Stimulated activated CD8-positive, alpha-beta memory T cell treated with anti-CD3 and anti-CD28 coated beads, Interleukin-7, amount 100 ng/mL, for 24 hours (primary cell): Measurements from ENCODE around the gene NANOGP8.
"Not testable (repeated sequence)": the region's sequence is repeated elsewhere in the genome, so short reads cannot be mapped to it uniquely, and the experiment has no call there.

ENCODE experiments used
- DNase-seq: peaks from one replicate; pipeline ENCODE4 v3.0.0-alpha.2; 2020; ENCODE audit warnings: low read depth

The NANOGP8 gene

DNA sequence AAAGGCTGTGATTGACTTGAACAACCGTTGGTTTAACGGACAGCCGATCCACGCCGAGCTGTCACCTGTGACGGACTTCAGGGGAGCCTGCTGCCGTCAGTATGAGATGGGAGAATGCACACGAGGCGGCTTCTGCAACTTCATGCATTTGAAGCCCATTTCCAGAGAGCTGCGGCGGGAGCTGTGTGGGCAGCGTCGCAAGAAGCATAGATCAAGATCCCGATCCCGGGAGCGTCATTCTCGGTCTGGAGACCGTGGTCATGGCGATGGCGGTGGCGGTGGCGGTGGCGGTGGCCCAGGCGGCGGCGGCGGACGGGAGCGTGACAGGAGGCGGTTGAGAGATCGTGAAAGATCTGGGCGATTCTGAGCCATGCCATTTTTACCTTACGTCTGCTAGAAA, 7.8 kb upstream of the NANOGP8 start:
- DNase-seq: no peak

DNA sequence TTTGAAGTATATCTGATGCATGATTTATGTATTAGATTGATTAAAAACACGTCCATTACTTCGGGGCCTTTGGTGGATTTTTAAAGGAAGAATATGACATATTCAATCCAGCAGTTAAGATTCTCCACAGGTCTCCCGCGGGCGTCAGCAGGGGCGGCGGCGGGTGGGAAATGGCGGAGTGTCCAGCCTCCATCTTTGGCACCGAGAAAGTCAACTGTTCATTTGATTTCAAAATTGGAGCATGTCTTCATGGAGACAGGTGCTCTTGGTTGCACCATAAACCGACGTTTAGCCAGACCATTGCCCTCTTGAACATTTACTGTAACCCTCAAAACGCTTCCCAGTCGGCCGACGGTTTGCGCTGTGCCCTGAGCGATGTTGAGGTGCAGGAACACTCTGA, 7.2 kb upstream of the NANOGP8 start:
- DNase-seq: no peak

DNA sequence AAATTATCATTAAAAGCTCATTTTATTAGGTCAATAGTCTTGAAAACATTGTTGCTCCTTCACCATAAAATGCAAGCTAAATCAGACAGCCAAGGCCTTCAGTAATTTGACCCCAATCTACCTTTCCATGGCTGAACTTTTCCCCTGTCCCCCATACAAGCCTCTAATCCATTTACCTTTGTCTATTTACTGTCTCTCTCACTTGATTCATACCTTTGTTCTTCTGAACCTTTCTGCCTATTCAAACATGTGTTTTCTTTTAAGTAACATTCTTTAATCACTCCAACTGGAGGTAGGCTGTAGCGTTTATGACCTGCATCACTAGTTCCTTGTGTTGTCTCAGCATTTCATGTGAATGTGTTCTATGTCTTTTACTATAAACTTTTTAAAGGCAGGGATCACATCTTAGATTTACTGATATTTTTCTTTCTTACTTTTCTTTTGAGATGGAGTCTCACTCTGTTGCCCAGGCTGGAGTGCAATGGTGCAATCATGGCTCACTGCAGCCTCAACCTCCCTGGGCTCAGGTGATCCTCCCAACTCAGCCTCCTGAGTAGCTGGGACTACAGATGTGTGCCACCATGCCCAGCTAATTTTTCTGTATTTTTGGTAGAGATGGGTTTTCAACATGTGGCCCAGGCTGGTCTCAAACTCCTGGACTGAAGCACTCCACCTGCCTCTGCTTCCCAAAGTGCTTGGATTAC, 5.2 kb upstream of the NANOGP8 start:
- no peak for DNase-seq

DNA sequence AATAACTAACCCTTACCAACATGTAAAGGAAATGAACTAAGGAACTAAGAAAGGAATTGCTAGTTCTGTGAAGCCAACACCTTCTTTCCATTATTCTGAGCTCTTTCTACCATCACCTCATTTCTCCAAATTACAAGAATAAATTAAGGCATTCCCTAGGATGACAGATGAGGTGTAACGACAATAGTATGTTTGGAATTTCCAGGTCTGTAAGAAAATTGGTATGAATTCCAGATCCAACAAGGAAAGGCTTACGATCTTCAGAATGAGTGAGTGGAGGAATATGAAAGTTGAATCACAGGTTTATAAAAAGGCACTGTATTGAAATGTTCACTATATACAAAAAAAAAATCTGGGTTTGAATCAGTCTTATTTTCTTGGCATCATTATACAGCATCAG, 4.5 kb upstream of the NANOGP8 start:
- no peak for DNase-seq

DNA sequence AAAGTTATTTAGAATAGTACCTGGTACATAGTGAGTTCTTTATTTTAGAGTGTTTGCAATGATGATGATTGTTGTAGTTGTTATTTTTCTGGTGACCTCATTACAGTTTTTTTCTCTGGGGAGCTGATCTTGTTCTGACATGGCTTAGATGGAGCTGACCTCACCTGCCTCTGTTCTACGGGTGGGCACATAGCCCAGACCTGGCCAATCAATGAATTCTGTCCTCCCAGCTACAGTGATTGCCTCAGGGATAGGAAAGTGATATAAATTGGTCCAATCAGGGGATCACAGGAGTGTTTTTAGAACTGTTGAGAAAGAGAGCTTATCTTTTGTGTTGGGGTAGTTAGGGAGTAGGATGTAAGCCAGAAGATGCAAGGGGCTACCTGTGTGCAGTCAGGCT, 3.2 kb upstream of the NANOGP8 start:
- DNase-seq: no peak

DNA sequence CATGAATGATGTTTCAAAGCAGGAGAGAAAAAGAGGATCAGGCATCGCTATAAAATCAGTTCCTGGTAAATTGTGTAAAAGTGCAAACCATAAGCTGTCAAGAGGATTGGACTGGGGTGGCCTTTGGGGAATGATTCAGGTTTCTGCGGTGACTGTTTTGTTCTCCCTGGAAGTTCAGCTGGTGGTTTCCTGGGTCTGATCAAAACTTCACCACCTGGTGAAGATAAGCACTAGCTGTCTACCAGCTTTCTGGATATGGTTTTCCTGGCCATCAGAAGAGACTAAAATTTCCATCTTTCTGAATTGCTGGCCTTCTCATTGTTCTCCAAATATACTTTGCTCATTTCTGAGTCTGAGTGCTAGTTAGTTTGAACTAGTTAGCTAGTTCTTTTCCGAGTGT, 2.7 kb upstream of the NANOGP8 start:
- DNase-seq: no peak

DNA sequence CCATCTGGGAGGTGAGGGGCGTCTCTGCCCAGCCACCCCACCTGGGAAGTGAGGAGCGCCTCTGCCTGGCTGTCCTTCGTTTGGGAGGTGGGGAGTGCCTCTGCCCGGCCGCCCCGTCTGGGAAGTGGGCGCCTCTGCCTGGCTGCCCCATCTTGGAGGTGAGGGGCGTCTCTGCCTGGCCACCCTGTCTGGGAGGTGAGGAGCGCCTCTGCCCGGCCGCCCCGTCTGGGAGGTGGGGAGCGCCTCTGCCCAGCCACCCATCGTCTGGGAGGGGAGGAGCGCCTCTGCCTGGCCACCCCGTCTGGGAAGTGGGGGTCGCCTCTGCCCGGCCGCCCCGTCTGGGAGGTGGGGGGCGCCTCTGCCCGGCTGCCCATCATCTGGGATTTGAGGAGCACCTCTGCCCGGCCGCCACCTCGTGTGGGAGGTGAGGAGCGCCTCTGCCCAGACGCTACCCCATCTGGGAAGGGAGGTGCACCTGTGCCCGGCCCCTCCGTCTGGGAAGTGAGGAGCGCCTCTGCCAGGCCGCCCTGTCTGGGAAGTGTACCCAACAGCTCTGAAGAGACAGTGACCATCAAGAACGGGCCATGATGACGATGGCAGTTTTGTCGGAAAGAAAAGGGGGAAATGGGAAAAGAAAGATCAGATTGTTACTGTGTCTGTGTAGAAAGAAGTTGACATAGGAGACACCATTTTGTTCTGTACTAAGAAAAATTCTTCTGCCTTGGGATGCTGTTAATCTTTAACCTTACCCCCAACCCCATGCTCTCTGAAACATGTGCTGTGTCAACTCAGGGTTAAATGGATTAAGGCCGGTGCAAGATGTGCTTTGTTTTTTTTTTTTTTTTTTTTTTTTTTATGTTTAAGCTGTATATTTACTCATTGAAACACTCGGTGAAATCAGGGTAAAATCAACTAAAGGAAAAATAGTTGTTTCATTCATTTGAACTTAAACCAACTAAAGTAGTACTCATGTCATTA, 2.4 kb downstream of the NANOGP8 start:
- DNase-seq: not testable (repeated sequence)

DNA sequence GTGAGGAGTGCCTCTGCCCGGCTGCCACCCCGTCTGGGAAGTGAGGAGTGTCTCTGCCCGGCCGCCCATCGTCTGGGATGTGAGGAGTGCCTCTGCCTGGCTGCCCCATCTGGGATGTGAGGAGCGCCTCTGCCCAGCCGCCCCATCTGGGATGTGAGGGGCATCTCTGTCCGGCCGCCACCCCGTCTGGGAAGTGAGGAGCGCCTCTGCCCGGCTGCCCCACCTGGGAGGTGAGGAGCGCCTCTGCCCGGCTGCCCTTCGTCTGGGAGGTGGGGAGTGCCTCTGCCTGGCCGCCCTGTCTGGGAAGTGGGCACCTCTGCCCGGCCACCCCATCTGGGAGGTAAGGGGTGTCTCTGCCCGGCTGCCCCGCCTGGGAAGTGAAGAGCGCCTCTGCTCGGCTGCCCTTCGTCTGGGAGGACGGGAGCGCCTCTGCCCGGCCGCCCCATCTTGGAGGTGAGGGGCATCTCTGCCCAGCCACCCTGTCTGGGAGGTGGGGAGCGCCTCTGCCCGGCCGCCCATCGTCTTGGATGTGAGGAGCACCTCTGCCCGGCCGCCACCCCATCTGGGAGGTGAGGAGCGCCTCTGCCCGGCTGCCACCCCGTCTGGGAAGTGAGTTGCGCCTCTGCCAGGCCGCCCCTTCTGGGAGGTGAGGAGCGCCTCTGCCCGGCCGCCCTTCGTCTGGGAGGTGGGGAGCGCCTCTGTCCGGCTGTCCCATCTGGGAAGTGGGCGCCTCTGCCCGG, 3.3 kb downstream of the NANOGP8 start:
- not testable (repeated sequence) for DNase-seq

DNA sequence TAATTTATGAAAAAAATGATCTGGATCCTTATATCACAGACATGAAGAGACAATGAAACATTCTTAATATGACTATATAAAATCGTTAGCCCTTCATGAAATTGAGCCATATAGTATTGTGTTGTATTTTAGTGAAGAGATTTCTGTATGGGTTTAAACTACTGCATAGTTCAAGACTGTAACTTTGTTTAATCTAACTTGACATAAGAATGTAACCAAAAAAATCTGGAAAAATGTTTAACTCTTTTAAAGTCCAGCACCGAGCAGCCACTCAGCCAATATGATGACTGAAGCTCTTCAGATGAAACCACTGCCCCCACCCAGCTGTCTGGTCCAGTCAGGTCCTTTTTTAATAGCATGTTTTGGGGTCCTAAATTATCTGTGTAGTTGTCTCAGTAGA, 4.9 kb downstream of the NANOGP8 start:
- DNase-seq: no peak

DNA sequence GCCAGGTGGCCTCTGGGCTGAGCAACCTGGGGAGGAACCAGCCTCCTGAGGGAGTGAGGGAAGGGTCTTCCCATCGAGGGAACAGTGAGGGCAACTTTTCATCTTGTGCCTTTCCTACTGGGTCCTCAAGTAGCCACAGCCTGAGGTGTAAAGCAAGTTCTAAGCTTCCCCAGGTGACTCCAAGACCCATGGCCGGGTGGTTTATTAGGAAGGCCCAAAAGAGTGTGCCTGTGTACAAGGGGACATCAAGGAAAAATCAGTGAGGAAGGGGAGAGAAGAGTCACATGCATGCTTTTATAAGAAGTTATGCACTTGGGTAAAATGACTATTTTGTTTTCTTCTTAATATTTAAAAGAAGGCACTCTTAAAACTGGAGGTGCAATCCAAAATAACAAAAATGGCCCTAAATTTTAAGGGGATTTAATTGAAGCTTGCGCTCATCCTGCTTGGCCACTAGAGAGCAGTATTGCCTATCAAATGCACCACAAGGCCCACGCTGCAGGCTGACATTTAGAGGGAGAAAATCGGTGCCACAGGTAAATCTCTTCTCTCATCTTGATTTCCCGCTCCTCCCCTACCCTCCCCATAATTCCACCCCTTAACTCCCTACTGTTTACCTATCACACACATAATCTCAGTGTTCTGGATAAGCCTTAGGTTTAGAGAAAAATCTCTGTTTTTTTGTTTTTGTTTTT, 6.7 kb downstream of the NANOGP8 start:
- peak; percentile 0 for DNase-seq

DNA sequence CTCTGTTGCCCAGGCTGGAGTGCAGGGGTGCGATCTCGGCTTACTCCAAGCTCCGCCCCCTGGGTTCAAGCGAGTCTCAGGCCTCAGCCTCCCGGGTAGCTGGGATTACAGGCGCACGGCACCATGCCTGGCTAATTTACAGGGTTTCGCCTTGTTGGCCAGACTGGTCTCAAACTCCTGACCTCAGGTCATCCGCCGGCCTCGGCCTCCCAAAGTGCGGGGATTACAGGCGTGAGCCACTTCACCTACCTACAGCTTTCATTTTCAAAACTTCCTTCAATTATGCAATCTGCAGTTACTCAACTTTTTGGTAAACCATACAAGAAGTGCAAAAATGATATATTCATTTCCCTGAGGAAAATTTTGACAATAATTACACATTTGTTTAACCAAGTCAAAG, 14.0 kb downstream of the NANOGP8 start:
- DNase-seq: no peak

DNA sequence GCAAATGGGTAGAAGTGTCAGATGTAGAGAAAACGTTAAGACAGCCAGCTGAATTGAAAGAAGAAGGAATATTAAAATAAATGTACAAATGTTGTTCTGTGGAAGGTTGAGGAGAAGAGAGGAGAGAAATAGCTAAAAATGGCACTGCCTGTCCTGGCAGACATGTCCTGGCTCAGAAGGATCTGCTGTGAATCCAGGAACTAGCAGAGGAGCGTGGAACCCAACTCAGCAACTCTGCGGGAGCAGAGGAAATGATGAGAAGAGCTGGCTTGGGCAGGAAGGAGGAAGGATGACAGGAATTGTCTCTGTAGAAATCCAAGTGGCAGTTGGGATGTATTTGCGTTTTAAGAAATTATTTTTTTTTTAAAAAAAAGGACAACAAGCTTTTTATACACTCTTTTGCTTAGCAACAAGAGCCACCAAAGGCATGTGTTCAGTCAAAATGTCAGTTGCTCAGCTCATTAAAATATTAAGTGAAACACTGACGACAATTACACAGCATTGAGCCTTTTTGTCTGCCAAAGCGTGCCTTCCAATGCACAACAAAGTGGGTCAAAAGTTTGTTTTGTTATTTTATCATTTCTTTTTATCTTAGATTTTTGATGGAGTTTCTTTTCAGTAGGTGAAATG, 16.1 kb downstream of the NANOGP8 start:
- DNase-seq: no peak

DNA sequence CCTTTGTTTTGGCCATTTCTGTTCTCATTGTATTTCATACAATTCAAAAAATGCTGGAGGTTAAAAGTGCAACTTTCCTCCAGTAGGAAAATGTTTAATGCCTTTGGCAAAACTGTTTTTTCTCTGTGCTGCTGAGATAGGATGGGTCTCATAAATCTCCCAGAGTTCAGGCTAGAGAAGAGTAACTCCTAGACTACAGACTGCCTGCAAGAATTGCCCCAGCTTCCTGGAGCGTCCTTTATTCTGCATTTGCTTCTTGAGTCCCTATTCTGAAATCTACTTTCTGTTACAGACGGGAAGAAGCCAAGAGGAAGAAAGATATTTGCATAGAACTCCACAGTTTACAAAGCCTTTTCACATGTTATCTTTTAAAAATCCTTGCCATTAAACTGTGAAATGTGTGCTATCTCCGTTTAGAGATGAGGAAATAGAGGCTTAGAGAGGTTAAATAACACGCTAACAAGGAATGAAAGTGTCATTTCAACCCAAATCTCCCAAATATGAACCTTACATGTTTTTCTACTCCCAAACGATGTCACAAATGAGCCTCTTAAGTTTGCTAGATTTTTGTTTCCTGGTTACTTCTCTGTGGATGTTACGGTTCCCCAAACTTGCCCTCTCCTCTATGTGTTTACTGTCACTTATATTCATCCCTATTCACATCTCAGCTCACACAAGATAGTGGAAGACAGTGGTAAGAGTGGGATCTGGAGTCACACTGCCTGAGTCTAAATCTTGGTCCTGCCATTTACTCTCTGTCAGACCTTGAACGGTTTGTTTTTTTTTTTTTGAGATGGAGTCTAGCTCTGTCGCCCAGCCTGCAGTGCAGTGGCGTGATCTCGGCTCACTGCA, 17.4 kb downstream of the NANOGP8 start:
- DNase-seq: no peak

DNA sequence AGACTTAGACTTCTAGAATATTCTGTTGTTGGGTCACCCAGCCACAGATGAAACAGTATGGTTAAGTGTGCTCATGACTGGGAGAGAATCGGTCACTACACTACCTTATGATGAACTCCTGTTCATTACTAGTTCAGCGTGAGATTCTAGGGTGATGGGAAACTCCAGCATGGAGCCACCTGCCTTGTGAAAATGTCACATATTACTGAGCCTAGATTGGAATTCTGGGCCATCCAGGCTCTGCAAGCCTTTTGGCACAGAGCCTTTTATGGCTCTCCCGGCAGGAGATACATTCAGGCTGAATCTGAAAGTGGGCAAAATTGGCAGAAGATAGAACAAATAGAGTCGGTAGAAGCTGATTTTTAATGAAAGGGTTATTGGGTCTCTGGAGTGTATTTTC, 19.0 kb downstream of the NANOGP8 start:
- DNase-seq: no peak

DNA sequence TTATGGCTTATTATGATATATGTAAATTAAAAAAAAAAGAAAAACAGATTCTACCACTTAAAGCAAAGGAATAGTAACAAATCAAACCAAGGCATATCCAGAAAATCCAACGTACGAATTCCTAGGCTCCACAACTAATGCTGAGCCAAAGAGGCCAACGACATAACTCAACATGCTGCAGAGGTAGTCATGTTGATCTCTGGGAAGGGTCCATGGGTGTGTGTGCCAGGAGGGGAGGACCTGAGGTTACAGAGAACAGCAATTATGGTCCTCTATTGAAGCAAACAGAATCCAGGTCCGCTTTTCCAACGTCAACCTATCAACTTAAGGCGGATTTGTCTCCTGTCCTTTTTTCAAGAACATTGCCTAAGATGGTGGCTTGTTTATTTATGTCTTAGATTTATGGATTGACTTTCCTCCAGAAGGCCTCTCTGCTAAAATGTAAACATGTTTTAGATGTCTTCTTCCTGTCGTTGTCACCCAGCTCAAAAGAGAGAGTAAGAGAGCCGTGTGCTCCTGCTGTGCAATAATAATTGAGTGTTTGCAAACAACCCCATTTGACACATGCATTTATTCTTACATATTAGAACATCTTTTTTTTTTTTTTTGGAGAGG, 20.4 kb downstream of the NANOGP8 start:
- no peak for DNase-seq

DNA sequence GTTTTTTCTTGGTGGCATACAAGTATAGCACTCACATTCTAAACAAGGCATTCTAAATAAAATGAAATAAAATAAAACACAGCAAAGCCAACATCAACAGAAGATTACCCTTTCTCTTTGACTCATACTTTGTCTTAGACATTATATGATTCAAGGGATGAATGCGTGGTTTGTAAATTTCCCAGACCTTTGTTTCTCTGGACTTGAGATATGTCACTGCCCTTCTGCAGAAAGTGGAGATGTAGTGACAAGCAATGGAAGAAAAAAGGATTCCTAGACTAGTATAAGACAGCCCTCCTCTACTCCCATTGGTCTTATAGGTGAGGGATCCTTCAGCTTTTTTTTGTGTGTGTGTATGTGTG, 22.4 kb downstream of the NANOGP8 start:
- no peak for DNase-seq

DNA sequence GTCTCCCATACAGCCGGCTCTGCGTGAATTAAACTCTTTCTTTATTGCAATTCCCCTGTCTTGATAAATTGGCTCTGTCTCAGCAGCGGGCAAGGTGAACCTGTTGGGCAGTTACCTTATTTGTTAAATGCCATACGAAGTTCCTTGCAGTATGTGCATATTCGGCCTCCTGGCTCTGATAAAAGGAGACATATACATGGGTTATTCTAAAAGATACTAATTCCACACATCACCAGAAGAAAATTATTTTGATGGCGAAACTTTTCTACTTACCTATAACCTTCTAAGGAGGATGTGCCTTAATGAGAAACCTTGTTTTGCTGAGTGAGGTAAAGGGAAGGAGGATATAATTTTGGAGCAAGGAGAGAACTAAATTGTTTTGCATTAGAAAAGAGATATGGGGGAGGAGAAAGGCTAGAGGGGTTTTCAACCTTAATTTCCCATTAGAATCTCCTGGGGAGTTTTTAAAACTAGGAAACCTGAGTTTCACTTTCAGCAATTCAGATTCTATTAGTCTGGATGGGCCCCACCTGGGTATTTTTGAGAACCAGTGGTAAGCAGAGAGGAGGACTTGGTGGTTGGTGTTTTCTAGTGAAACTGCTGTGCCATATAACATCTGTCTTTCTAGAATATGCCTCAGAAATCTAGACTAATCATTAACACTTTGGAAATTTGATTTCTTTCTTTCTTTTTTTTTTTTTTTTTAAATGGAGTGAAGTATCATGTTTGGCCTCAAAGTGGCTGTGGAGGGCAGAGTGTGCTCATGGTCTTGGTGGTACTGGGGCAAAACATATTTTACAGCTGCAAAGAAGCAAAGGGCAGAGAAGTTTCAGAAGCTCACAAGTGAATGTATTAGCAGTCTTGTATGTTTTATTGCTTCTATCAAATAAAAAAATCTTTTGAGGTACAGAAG, 23.0 kb downstream of the NANOGP8 start:
- no peak for DNase-seq

DNA sequence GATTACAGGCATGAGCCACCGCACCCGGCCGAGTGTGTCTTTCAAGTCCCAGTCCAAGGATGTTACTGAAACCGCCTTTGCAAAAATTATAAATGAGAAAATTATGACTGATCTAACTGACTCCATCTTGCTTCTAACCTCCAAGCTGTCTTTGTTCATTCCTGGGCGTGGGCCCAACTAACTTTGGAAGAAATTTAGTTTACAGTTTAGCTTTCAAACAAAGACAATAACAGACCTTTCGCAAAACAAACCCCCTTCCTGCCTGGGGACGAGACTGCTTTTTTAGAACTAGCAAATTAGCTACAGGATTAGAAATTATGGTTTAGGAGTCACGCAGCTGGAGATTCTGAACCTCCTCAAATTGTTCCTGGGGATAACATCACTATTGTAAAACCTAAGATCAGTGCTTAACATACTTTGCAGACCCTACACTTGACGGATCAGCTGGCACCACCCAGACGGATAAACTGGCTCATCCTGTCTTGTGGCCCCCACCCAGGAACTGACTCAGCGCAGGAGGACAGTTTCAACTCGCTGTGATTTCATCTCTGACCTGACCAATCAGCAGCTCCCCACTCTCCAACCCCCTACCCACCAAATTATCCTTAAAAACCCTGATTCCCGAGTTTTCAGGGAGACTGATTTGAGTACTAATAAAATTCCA, 23.8 kb downstream of the NANOGP8 start:
- DNase-seq: no peak

DNA sequence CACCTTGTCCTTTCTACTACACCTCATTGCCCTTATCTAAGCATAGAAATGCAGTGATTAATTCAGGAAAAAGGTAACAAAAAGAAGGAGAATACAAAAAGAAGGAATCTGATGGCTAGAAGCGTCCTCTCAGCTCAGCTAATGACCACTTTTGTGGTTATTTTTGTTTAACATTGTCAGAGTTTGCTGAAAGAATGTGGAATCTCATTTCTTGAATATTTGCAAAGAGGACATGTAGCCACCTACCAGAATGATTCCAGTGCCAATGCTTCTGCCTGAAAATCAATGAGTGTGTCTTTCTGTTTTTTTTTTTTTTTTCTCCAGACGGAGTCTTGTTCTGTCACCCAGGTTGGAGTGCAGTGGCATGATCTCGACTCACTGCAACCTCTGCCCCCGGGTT, 24.5 kb downstream of the NANOGP8 start:
- DNase-seq: no peak
